Gastroesophageal sphincter (tissue), 4 donors: ENCODE measurements around the gene CAV1. TPM values are rescaled to one million over a fixed set of nuclear protein-coding genes. Genes with fewer than 3 reads are reported as not detected.

Experiments
- ATAC-seq: fragments of 150-250 bp; one replicate; pipeline ENCODE4 v1.9.1; 2016; ENCODE audit warnings: mild to moderate bottlenecking, moderate library complexity
- H3K27ac ChIP-seq, 4 donors: fragments of 200-600 bp; sonication (generic) in 3 of 4; 1 replicate in 3 of 4; 2 replicates in 1 of 4; pipeline ENCODE4 v1.5.1; 2016 to 2019
- H3K27me3 ChIP-seq: fragments of 200-600 bp; sonication (generic); one replicate; pipeline ENCODE4 v1.5.1; 2019
- H3K36me3 ChIP-seq, 2 donors: fragments of 200-600 bp; sonication (generic); one replicate each; pipeline ENCODE4 v1.5.1; 2019; ENCODE audit warnings: control low read depth in 1 of 2
- H3K4me1 ChIP-seq, 3 donors: fragments of 200-600 bp; sonication (generic); 1 replicate in 2 of 3; 2 replicates in 1 of 3; pipeline ENCODE4 v1.5.1; 2016 to 2019; ENCODE audit warnings: control low read depth in 2 of 3
- H3K4me3 ChIP-seq, 2 donors: fragments of 200-600 bp; sonication (generic); one replicate each; pipeline ENCODE4 v1.5.1; 2019; ENCODE audit warnings: mild to moderate bottlenecking in 1 of 2, moderate library complexity in 1 of 2
- H3K9me3 ChIP-seq, 3 donors: fragments of 200-600 bp; sonication (generic); one replicate each; pipeline ENCODE4 v1.5.1; 2017 to 2019; ENCODE audit warnings: control low read depth in 2 of 3
- EP300 ChIP-seq: sonication (generic); formaldehyde crosslinking; IDR thresholded peaks from one replicate; pipeline ENCODE4 v1.6.1; 2017; ENCODE audit warnings: antibody characterized with exemption, mild to moderate bottlenecking
- POLR2A ChIP-seq, 2 donors: fragments of 450-650 bp; IDR thresholded peaks; one replicate each; pipeline ENCODE4 v1.6.1; 2017; ENCODE audit warnings: antibody characterized with exemption in 2 of 2, mild to moderate bottlenecking in 2 of 2, moderate library complexity in 1 of 2
- POLR2AphosphoS5 ChIP-seq: sonication (generic); formaldehyde crosslinking; IDR thresholded peaks from one replicate; pipeline ENCODE4 v1.6.1; 2017; ENCODE audit warnings: antibody characterized with exemption
- WGBS, 2 donors: methylation state at CpG; one replicate each; pipeline ENCODE4 v1.1.5; 2018; ENCODE audit warnings: low coverage in 1 of 2; 5-methylcytosine and 5-hydroxymethylcytosine counted together
- total RNA-seq, 4 donors: library from RNA; depleted of rRNA; stranded (reverse); fragments of >200 nt; gene quantifications; one replicate each; pipeline ENCODE4 v1.1.0, GENCODE V29; 2016
- TF ChIP-seq, protein P1 (sequence below), 4 experiments: fragments of 200-600 bp in 2 of 4; fragments of 450-650 bp in 2 of 4; sonication (generic) in 1 of 4; IDR thresholded peaks; one replicate each; pipeline ENCODE4 v1.5.1; 2017 to 2019; ENCODE audit warnings: antibody characterized with exemption in 4 of 4, mild to moderate bottlenecking in 2 of 4, moderate library complexity in 2 of 4

Gene CAV1
- total RNA-seq, 4 donors from 2014 or later: 546 to 772 (median 602) TPM

DNA sequence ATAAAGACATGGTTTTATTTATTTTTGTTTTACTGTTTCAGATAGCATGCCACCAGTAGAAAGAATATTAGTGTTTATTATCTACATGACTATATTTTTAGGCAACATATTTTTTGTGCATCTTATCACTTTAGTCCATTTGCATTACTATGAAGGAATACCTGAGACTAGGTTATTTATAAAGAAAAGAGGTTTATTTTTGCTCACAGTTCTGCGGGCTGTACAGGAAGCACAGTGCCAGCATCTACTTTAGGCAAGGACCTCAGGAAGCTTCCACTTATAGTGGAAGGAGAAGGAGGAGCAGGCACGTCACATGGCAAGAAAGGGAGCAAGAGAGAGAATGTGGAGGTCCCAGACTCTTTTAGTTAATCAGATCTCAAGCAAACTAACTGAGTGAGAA lies 19.6 kb upstream of the CAV1 start:
- Histone ChIP-seq H3K9me3 (no peaks in the 10 kb centered on the region), H3K4me1 (peaks cover 0 to 70% (median 7%) of the 10 kb centered on the region in 3 donors)
- 32 to 100% methylated on average over 1 to 2 of the region's 2 CpGs for WGBS, 2 donors

DNA sequence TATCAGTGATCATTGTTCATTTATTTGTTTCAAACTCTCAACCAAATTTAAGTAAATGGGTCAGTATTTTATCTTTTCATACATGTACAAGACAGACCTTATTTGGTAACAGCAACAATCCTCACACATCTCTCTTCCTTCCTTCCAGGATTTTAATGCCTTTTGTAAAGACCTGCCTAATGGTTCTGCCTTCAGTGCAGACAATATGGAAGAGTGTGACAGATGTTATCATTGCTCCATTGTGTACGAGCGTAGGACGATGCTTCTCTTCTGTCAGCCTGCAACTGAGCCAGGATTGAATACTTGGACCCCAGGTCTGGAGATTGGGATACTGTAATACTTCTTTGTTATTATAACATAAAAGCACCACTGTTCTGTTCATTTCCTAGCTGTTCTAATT lies 19.0 kb upstream of the CAV1 start:
- WGBS, 2 donors: 60 to 74% methylated on average over 3 of the region's 3 CpGs
- Histone ChIP-seq H3K4me1 (peaks cover 0 to 70% (median 7%) of the 10 kb centered on the region in 3 donors), H3K9me3 (no peaks in the 10 kb centered on the region), H3K27me3 (no peaks in the 10 kb centered on the region), H3K4me3 (no peak overlapping the region), H3K36me3 (peaks cover 0 to 23% of the 10 kb centered on the region in 2 donors), H3K27ac (peak overlapping the region in 3 of 4 donors; percentile 46 to 93 (median 54))
- TF ChIP-seq POLR2AphosphoS5 (no peak), EP300 (no peak), POLR2A (IDR thresholded peaks at IDR 0.05) (no peak)
- TF ChIP-seq, protein P1, sequence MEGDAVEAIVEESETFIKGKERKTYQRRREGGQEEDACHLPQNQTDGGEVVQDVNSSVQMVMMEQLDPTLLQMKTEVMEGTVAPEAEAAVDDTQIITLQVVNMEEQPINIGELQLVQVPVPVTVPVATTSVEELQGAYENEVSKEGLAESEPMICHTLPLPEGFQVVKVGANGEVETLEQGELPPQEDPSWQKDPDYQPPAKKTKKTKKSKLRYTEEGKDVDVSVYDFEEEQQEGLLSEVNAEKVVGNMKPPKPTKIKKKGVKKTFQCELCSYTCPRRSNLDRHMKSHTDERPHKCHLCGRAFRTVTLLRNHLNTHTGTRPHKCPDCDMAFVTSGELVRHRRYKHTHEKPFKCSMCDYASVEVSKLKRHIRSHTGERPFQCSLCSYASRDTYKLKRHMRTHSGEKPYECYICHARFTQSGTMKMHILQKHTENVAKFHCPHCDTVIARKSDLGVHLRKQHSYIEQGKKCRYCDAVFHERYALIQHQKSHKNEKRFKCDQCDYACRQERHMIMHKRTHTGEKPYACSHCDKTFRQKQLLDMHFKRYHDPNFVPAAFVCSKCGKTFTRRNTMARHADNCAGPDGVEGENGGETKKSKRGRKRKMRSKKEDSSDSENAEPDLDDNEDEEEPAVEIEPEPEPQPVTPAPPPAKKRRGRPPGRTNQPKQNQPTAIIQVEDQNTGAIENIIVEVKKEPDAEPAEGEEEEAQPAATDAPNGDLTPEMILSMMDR (IDR thresholded peaks at IDR 0.05): no peak
- ATAC-seq: no peak

More for the DNA sequence above, 19.6 kb upstream of the CAV1 start:
- Histone ChIP-seq H3K27ac (peak overlapping the region; percentile 43 to 93 (median 50)), H3K4me3 (no peak overlapping the region), H3K36me3 (peaks cover 0 to 23% of the 10 kb centered on the region in 2 donors), H3K27me3 (no peaks in the 10 kb centered on the region)
- ATAC-seq: no peak
- TF ChIP-seq POLR2AphosphoS5: no peak
- no peak for TF ChIP-seq POLR2A (IDR thresholded peaks at IDR 0.05)
- TF ChIP-seq, protein P1 (IDR thresholded peaks at IDR 0.05): no peak
- TF ChIP-seq EP300: no peak

DNA sequence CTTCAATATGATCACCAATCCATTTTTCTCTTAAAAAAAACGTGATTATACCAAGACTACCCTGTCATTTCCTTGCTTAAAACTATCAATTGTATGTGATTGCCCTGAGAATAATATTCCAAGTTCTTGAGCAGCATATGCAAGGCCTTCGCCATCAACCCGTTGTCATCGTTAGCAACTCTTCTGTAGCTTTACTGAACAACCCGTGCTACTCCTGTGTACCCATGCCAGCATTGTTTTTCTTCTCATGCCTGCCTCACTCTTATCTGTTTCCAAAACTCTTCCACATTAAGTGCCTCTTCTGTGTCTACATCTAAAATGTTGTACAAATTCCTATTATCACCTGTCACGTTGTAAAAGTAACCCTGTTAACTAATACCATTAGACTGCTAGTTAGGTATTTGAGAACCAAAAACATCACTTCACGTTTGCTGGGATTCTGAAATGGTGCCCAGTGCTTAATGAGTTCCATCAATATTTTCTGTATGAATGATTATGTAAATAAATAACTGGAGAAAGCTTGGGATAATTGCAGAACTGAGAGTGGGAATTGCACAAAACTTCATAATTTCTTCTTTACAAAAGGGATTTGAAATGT lies 14.8 kb upstream of the CAV1 start:
- Histone ChIP-seq H3K4me1 (peaks cover 0 to 70% (median 5%) of the 10 kb centered on the region in 3 donors), H3K27me3 (no peaks in the 10 kb centered on the region), H3K36me3 (peaks cover 0 to 23% of the 10 kb centered on the region in 2 donors), H3K9me3 (no peaks in the 10 kb centered on the region), H3K4me3 (no peak overlapping the region), H3K27ac (peak overlapping the region; percentile 12 to 81 (median 34))
- no peak for ATAC-seq
- WGBS, 2 donors: 68 to 72% methylated on average over 7 of the region's 7 CpGs
- TF ChIP-seq POLR2A (IDR thresholded peaks at IDR 0.05) (no peak), POLR2AphosphoS5 (no peak), EP300 (no peak)
- TF ChIP-seq, protein P1 (IDR thresholded peaks at IDR 0.05): no peak

DNA sequence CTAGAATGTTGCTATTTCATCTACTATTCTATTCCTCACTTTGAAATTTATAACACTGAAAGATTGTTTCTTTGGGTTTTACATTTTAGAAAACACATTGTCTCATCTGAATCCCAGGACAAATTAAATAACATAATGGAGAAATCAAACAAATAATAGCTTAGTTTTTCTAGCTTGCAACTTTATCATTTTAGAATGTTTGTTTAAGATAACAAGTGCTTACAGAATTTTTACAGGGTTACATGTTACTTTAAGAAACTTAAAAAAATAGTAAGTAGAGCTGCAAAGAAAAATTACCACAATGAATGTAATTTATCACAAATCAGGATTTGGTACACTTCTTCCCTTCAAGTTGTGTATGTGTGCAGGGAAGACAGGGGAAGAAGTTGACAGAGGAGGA lies 14.0 kb upstream of the CAV1 start:
- H3K27ac ChIP-seq: peak overlapping the region; percentile 44 to 82 (median 80)
- no peak overlapping the region for H3K4me3 ChIP-seq
- H3K36me3 ChIP-seq: peaks cover 0 to 22% of the 10 kb centered on the region in 2 donors
- H3K27me3 ChIP-seq: no peaks in the 10 kb centered on the region
- no peak for ATAC-seq
- no peak for TF ChIP-seq POLR2A (IDR thresholded peaks at IDR 0.05)
- TF ChIP-seq POLR2AphosphoS5: no peak
- TF ChIP-seq EP300: no peak
- TF ChIP-seq, protein P1 (IDR thresholded peaks at IDR 0.05): no peak
- H3K4me1 ChIP-seq: peaks cover 0 to 68% (median 7%) of the 10 kb centered on the region in 3 donors
- no peaks in the 10 kb centered on the region for H3K9me3 ChIP-seq
